K562 (cell line): ENCODE results near the gene UBA7. TPM values are rescaled to one million over a fixed set of nuclear protein-coding genes. Genes with fewer than 3 reads are reported as not detected.
A peak's percentile ranks its signal among the peaks of the same experiment; 100 is the strongest.

ENCODE experiments used
- E2F1 ChIP-seq: sonication (generic); formaldehyde crosslinking; IDR thresholded peaks from 2 replicates; pipeline ENCODE4 v1.8.1; 2023; ENCODE audit warnings: mild to moderate bottlenecking, missing genetic modification reagents, moderate library complexity
- GABPB2 ChIP-seq: fragments of 250-450 bp; sonication (Bioruptor Pico); conservative IDR thresholded peaks from 2 replicates; pipeline ENCODE4 v1.5.1; 2021; ENCODE audit warnings: mild to moderate bottlenecking
- MTF1 ChIP-seq: fragments of 250-450 bp; sonication (Bioruptor Pico); IDR thresholded peaks from 2 replicates; pipeline ENCODE4 v1.9.0; 2021; ENCODE audit warnings: moderate library complexity, mild to moderate bottlenecking, inconsistent platforms, borderline replicate concordance
- NBN ChIP-seq: fragments of 450-650 bp; IDR thresholded peaks from 2 replicates; pipeline ENCODE4 v1.6.1; 2016; ENCODE audit warnings: low read depth, mild to moderate bottlenecking
- NCOA6 ChIP-seq: fragments of 450-650 bp; IDR thresholded peaks from 2 replicates; pipeline ENCODE4 v1.6.1; 2017; ENCODE audit warnings: mild to moderate bottlenecking
- NFYB ChIP-seq: IDR thresholded peaks from 2 replicates; pipeline ENCODE4 v1.6.1; 2011; ENCODE audit warnings: mild to moderate bottlenecking, moderate library complexity; ENCODE audit not compliant: insufficient read length; ENCODE audit errors: extremely low read depth
- NUFIP1 ChIP-seq: fragments of 450-650 bp; IDR thresholded peaks from 2 replicates; pipeline ENCODE4 v1.6.1; 2018; ENCODE audit not compliant: partially characterized antibody
- PHF21A ChIP-seq: fragments of 450-650 bp; IDR thresholded peaks from 2 replicates; pipeline ENCODE4 v1.6.1; 2017; ENCODE audit warnings: low read depth, borderline replicate concordance
- RBFOX2 ChIP-seq: fragments of 200-400 bp; formaldehyde crosslinking; IDR thresholded peaks from 2 replicates; pipeline ENCODE4 v1.6.1; 2017; ENCODE audit warnings: low read depth, mild to moderate bottlenecking, low read length, moderate library complexity
- SP1 ChIP-seq: sonication (generic); formaldehyde crosslinking; IDR thresholded peaks from 2 replicates; pipeline ENCODE4 v1.8.1; 2022; ENCODE audit warnings: mild to moderate bottlenecking, missing genetic modification reagents
- ZNF184 ChIP-seq: sonication (generic); formaldehyde crosslinking; IDR thresholded peaks from 2 replicates; pipeline ENCODE4 v1.5.0; 2020; ENCODE audit warnings: missing genetic modification reagents
- polyA plus RNA-seq, 8 experiments: library from polyadenylated mRNA; depleted of rRNA in 4 of 8; stranded (reverse) in 5 of 8; unstranded in 3 of 8; fragments of >200 nt; fragmentation: Nextera tagmentation in 2 of 8; fragmentation: Illumina TruSeq in 1 of 8; extraction: Ambion mirVana in 2 of 8; extraction: Trizol in 1 of 8; gene quantifications; 2 replicates each; pipeline versions ENCODE4 v1.2.1 to v1.2.3, GENCODE V29; 2011 to 2014; ENCODE audit warnings: inconsistent platforms in 1 of 8, missing spikeins in 1 of 8
- total RNA-seq, 7 experiments: library from RNA; depleted of rRNA in 6 of 7; stranded (reverse); fragments of >200 nt in 6 of 7; fragmentation: Illumina TruSeq in 2 of 7; extraction: Trizol in 2 of 7; gene quantifications; 2 replicates each; pipeline versions ENCODE4 v1.2.1 to v1.2.3, GENCODE V29; 2011 to 2021; ENCODE audit warnings: low replicate concordance in 1 of 7
- TF ChIP-seq, protein P1 (sequence below): fragments of 450-650 bp; IDR thresholded peaks from 2 replicates; pipeline ENCODE4 v1.7.1; 2018; ENCODE audit warnings: mild to moderate bottlenecking, low read depth; ENCODE audit not compliant: partially characterized antibody
- TF ChIP-seq, protein P2 (sequence below): sonication (generic); formaldehyde crosslinking; IDR thresholded peaks from 2 replicates; pipeline ENCODE4 v1.8.0; 2022; ENCODE audit warnings: missing genetic modification reagents, mild to moderate bottlenecking, borderline replicate concordance
- TF ChIP-seq, protein P3 (sequence below): fragments of 250-450 bp; sonication (Bioruptor Pico); IDR thresholded peaks from 2 replicates; pipeline ENCODE4 v1.8.0; 2021; ENCODE audit warnings: moderate library complexity, mild to moderate bottlenecking, inconsistent platforms

Gene UBA7
- total and polyA plus RNA-seq, 9 of the 15 experiments (the other 6 are each of a cell fraction or from before 2014, with no cell fraction given), result 0.17 to 3.3 (median 2.0) TPM

GRCh38 chr3:49786357-49787181 lies 27.2 kb downstream of the UBA7 start, which contains the start of gene IP6K1 (continued):
- TF ChIP-seq NFYB (peak; percentile 73), RBFOX2 (peak; percentile 89), NUFIP1 (peak; percentile 76), ZNF184 (CRISPR knock-in tag) (no peak), NBN (no peak), GABPB2 (CRISPR knock-in tag) (no peak), PHF21A (no peak), SP1 (peak; percentile 44), MTF1 (CRISPR knock-in tag) (0 out of 2 replicates have a peak, but pooled peaks have one; percentile 48), E2F1 (CRISPR knock-in tag) (no peak), NCOA6 (no peak)
- TF ChIP-seq, protein P1, sequence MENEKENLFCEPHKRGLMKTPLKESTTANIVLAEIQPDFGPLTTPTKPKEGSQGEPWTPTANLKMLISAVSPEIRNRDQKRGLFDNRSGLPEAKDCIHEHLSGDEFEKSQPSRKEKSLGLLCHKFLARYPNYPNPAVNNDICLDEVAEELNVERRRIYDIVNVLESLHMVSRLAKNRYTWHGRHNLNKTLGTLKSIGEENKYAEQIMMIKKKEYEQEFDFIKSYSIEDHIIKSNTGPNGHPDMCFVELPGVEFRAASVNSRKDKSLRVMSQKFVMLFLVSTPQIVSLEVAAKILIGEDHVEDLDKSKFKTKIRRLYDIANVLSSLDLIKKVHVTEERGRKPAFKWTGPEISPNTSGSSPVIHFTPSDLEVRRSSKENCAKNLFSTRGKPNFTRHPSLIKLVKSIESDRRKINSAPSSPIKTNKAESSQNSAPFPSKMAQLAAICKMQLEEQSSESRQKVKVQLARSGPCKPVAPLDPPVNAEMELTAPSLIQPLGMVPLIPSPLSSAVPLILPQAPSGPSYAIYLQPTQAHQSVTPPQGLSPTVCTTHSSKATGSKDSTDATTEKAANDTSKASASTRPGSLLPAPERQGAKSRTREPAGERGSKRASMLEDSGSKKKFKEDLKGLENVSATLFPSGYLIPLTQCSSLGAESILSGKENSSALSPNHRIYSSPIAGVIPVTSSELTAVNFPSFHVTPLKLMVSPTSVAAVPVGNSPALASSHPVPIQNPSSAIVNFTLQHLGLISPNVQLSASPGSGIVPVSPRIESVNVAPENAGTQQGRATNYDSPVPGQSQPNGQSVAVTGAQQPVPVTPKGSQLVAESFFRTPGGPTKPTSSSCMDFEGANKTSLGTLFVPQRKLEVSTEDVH, result no peak
- TF ChIP-seq, protein P2, sequence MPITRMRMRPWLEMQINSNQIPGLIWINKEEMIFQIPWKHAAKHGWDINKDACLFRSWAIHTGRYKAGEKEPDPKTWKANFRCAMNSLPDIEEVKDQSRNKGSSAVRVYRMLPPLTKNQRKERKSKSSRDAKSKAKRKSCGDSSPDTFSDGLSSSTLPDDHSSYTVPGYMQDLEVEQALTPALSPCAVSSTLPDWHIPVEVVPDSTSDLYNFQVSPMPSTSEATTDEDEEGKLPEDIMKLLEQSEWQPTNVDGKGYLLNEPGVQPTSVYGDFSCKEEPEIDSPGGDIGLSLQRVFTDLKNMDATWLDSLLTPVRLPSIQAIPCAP (CRISPR knock-in tag), result no peak
- TF ChIP-seq, protein P3, sequence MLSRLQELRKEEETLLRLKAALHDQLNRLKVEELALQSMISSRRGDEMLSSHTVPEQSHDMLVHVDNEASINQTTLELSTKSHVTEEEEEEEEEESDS (CRISPR knock-in tag), result no peak
